HG02973 (cell line): ENCODE data around the gene LILRB2.
"Not testable (repeated sequence)": the region's sequence is repeated elsewhere in the genome, so short reads cannot be mapped to it uniquely, and the experiment has no call there.

ENCODE experiments used
- ATAC-seq: cut with Tn5 transposase; IDR thresholded peaks from one replicate; pipeline ENCODE4 v1.9.1; 2021; ENCODE audit warnings: moderate library complexity; ENCODE audit not compliant: unreplicated experiment

Gene LILRB2

DNA sequence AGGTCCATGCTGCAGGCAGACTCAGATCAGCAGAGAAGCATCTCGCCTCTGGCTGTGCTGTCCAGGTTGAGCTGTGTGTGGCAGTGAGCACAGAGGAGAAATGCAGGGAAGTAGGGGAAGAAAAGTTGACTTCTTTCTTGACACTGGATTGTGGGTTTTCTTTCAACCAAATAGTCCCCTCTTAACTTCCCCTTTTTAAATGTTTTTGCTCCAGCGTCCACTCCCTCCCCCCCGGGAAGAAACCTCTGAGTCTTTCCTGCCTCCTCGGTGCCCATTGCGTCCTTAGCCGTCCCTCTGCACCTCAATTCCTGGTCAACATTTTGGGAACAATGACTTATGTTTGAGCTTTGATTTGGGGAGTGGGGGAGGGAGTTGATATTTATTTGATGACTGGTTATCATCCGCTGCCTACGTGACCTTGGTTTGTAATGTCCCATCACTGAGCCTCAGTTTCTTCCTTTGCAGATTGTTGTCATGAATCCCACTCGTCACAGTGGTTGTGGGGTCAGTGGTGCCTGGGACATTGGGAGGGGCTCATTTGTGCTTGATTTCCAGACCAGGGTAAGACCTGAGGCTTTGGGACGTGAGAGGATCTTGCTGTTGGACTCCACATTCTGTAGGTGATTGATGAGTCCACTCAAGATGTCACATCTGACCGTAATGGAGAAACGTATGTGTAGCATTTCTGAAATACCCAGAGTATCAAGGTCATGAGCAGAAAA is at the start of gene LILRB2:
Gene LILRB2 (minus strand): TSS at position 104 of the 722 bp plus-strand sequence. CDS start 614 bp downstream, outside the sequence.
- no peak for ATAC-seq

DNA sequence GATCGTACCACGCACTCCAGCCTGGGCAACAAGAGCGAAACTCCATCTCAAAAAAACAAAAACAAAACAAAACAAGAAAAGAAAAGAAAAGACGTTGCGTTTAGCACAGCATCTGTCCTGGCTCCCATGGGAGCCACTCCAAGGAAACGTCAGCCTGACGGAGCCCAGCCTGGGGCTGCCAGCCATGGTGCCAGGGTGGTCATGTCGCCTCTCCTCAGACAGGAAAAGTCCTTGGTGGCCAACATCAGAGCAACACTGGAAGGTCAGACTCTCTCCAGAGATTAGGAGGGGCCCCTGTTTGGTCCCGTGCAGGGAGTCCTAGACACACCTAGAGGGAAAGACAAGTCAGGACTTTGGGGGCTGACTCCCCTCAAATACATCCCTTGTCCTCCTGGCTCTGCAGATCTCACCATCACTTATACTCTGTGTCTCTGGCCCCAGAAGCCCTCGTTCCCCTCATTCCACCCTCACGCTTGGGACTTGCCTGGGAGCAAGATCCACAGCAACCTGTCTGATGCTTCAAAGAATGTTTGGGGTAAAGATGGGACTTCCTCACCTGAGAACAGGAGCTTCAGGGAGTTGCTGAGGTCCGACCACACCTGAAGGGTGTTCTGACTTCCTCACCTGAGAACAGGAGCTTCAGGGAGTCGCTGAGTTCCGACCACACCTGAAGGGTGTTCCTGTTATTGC is 48.7 kb upstream of the LILRB2 start:
- ATAC-seq = no peak

DNA sequence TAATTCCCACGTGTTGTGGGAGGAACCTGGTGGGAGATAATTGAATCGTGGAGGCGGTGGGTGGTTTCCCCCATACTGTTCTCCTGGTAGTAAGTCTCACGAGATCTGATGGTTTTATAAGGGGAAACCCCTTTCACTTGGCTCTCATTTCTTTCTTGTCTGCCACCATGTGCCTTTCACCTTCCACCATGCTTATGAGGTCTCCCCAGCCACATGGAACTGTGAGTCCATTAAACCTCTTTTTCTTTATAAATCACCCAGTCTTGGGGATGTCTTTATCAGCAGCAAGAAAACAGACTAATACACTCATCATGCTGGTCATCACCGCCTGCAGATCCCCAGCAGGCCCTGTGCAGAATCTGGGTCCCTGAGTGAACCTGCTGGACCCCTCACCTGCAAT is 47.9 kb upstream of the LILRB2 start:
- not testable (repeated sequence) for ATAC-seq

DNA sequence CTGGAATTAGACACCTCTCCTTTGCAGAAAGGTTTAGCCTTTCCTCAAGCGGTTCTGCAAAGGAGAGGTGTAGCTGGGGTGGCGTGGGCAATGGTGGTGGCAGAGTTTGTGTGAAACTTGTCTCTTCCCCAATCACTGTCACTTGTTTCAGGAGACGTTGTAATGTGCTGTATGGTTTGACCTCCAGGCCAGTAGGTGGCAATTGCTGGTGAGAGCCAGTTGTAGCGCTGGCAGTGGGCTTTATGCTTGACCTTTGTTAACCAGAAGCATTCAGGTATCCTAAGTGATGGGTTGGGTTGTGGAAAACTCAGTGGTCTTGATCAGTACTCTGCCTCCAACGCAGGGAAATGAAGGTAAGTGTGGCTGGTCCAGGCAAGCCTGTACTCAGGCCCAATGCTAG is 44.7 kb upstream of the LILRB2 start:
- ATAC-seq = no peak

DNA sequence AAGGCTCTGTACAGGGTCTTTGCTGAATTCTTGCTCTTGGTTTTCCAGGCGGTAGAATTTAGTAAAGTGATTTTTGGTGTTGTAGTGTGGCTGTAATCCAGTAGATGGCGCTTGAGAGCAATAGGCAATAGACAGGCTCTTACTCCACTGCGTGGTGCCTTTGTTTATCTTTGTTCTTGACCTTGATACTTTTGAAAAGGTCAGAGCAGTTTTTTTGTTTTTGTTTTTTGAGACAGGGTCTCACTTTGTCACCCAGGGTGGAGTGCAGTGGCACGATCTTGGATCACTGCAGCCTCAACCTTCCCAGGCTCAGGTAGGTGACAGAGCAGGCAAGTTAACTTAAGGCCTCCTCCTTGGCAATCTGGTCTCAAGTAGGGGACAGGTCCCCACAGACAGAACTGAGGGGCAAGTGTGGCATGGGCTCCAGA is 44.3 kb upstream of the LILRB2 start:
- ATAC-seq = no peak

DNA sequence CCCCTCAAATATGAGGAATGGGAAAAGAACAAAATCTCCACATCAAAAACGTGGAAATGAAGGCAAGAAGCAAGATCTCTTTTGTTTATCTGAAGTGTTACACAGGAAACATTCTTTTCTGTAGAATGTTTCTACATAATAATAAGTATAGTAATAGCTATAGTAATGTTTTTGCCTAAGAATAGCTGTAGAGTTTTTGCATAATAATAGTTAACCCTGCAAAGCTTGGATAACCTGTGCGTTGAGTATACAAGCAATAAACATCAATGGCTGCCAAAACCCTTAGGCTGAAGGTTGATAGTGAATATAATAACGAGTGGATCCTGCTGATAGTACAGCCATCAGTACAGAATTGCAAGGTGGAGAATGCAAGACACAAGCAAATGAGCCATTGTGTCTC is 43.2 kb upstream of the LILRB2 start:
- no peak for ATAC-seq

DNA sequence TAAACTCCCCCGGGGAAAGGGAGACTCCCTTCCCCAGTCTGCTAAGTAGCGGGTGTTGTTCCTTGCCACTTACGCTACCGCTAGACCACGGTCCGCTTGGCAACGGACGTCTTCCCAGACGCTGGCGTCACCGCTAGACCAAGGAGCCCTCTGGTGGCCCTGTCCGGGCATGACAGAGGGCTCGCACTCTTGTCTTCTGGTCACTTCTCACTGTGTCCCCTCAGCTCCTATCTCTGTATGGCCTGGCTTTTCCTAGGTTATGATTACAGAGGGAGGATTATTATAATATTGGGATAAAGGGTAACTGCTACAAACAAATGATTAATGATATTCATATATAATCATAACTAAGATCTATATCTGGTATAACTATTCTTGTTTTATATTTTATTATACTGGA is 42.0 kb upstream of the LILRB2 start:
- ATAC-seq = not testable (repeated sequence)

DNA sequence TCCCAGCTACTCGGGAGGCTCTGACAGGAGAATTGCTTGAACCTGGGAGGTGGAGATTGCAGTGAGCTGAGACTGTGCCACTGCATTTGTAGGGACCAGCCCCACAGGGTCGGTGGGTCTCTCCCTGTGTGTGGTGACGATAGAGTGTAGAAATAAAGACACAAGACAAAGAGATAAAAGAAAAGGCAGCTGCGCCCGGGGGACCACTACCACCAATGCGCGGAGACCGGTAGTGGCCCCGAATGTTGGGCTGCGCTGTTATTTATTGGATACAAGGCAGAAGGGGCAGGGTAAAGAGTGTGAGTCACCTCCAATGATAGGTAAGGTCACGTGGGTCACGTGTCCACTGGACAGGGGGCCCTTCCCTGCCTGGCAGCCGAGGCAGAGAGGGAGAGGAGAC is 41.4 kb upstream of the LILRB2 start:
- not testable (repeated sequence) for ATAC-seq

DNA sequence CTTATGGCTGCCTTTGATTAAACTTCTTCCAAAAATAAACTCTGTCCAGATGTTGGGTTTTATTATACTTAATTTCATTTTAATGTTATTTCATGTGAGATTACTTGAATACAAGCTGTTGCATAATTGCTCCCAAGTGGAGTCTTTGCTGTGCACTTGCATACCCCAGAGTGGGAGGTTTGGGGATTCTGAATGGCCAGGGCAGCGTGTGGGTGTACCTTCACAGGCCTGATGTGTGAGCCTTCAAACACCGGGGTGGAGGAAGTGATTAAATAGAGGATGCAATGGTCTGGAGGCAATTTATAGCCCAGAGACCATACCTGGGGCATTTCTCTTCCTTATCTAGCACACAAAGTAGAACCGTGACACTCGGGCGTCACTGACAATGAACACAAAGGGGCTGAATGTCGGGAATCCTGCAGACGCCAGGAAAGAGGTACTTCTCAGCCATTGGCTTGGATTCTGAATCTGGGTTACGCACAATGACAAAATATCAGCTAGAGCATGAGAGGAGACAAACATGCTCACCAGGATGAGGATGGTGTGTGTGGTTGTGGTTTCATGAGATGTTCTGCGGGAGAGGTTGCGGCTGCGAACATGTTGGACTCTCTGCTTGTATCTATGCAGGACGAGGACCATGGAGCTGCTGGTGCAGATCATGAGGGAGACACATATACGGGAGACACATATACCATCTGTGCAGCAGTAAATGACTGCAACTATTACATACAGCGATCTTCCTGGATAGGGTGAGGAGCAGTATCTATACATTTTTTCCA is 39.2 kb upstream of the LILRB2 start:
- no peak for ATAC-seq

DNA sequence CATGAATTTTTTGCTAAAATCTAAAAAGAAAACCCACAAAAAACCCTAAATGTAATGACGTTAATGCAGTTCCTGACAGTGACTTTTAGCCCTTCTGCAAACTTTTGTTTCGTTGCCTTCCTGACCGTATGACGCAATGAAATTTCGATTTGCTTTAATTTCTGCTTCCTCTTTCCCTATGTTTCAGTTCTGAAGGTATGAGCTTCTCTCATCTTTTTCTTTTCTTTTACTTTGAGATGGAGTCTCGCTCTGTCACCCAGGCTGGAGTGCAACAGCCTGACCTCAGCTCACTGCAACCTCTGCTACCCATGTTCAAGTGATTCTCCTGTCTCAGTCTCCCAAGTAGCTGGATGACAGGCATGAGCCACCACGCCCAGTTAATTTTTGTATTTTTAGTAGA is 38.1 kb upstream of the LILRB2 start:
- ATAC-seq = no peak

DNA sequence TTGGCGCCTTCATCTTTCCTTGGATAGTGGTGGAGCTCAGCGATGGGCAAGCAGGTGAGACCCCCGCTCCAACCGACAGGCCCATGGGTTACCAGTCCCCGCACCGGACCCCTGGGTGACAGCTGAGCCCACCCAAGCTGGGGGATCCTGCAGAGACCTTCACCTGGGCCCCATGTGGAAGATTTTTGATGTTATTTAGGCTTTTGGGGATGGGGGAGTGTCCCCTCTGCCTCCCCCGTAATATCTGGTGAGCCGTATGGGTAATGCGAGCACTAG is 37.0 kb upstream of the LILRB2 start:
- ATAC-seq = no peak

DNA sequence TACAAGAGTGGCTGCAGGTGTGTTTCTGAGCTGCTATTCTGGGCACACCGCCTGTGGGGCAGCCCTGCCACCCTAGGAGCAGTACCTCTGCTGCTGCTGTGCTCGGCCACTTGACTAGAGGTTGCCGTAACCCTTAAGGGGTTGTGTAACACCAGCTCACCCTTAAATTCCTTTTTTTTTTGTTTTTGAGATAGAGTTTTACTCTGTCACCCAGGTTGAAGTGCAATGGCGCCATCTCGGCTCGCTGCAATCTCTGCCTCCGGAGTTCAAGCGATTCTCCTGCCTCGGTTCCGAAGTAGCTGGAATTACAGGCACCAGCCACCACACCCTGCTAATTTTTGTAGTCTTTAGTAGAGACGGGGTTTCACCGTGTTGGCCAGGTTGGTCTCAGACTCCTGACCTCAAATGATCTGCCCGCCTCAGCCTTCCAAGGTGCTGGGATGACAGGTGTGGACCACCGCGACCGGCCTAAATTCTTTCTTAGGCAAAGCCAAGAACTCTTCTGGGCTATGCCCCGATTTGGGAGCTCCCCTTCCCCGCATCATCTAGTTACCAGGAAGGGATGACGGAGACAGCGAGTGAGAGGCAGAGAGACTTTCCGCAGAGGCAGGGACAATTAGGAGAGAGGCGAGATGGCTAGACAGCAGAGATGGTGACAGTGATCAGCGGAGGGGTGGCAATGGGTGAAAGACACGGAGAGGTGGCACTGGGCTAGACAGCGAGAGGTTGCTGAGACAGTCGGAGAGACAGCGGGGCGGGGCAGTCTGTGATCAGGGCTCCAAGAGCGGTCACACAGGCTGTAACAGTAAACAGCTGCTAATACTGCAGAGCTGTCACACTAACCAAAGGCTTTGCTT is 36.4 kb upstream of the LILRB2 start:
- ATAC-seq = no peak

DNA sequence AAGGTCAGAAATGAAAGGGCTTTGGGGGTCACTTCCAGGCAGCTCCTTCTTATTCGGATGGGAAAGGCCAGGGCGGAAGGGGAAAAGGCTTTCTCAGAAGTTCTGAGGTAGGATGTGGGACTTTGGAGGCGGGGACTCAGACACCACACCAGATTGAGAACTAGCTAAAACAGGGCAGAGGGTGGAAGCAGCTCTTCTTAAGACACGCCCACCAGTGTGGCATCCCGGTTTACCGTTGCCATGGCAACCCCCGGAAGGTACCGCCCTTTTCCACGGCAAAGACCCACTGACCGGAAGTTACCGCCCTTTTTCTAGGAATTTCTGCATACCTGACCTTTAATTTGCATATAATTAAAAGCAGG is 35.8 kb upstream of the LILRB2 start:
- no peak for ATAC-seq

DNA sequence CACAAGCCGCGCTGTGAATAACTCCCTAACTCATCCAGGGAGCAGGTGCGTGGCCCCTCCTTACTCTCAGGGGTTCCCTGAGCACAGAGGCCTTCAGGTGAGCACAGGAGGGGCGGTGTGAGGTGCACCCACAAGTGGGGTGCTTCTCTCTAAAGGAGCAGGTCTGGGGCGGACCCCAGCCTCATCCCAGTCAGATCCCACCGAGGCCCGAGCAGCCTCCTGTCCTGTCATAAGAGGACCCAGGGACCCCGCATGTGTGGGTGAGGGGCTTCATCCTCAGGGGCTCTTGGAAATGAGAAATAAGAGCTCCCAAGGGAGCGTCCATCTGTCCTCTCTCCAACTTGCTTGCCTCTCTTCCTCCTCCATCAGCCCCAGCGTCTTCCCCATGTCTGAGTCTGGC is 35.0 kb upstream of the LILRB2 start:
- no peak for ATAC-seq

DNA sequence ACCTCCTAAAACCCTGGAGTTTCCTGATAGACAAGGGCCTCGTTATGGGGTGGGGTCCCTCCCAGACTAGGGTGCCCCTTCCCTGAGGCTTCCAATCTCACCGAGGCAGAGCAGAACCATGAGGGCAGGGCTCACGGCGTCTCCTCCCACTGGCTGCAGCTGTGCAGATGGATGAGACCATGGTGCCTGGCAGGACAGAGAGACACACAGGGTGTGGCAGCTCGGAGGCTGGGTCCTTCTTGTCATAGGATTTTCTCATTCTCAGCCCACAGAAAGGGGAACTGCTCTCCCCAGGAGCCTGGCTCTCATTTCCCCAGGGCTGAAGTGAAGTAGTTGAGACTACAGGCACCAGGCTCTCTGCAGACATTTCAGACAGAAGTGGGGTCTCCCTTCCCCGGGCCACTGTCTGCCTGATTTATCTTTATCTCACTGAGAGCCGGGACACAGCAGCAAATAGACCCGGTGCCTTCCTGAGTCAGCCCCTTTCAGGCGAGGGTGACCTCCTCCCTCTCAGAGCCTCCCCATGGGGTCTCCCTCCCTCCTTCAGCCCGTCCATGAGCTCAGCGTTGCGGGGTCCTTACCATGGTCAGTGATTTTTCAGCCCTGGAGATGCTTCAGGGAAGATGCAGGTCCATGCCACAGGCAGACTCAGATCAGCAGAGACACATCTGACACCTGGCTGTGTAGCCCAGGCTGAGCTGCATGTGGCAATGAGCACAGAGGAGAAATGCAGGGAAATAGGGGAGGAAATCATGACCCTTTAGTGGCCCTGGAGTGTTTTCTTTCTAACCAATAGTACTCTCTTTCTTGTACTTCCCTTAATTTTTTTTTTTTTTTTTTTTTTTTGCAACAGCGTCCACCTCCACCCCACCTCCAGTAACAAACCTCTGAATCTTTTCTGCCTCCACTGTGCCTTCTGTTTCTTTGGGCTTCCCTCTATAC is 31.8 kb upstream of the LILRB2 start, which contains the start of gene LILRA5:
Gene LILRA5 (minus strand): TSS at position 731 of the 942 bp plus-strand sequence. CDS start 147 bp downstream, at position 584.
- no peak for ATAC-seq

DNA sequence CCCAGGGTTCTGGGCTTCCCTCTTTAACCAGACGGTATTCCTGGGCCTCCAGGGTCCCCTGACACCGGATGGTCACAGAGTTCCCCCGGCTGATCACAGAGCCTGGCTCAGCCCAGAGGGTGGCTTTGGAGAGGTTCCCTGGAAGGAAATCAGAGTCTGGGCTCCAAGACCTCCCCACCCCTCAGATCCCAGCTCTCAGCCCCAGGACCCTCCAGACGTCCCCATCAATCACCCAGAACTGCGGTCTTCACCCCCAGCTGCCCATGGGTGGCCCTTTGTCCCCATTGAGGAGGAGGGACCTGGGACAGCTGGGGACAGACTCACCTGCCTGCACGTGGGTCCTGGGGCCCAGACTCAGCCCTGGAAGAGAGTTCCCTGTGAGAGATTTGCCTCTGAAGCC is 31.1 kb upstream of the LILRB2 start:
- no peak for ATAC-seq

DNA sequence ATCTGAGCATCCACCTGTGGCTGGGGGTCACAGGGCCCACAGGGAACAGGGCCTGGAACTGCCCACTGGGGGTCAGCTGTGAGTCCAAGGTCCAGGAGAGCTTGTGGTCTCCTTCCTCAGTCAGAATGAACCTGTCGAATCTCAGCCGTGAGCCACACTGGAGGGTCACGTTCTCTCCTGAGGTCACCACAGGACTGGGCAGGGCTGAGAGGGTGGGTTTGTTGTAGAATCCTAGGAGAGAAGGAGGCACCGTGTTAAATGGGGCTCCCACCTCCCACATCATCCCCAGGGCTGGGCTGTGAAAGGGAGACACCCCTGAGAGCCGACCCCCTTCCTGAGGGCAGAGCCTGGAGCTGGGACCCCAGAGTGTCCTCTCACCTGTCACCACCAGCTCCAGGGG is 30.6 kb upstream of the LILRB2 start:
- no peak for ATAC-seq

DNA sequence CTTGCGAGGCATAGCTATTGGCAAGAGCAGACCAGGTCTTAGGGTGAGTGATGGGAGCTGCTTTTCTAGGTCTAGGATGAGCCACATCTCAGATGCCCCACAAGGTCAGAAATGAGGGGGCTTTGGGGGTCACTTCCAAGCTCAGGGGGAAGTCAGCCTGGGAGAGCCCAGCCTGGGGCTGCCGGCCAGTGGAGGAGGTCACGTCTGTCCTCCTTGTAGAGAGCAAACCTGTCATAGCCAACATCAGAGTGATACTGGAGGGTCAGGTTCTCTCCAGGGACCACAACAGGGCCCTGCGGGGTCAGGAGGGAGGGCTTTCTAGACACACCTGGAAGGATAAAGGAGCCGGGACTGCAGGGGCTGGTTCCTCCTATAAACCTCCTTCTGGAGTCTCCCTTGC is 29.6 kb upstream of the LILRB2 start:
- no peak for ATAC-seq

DNA sequence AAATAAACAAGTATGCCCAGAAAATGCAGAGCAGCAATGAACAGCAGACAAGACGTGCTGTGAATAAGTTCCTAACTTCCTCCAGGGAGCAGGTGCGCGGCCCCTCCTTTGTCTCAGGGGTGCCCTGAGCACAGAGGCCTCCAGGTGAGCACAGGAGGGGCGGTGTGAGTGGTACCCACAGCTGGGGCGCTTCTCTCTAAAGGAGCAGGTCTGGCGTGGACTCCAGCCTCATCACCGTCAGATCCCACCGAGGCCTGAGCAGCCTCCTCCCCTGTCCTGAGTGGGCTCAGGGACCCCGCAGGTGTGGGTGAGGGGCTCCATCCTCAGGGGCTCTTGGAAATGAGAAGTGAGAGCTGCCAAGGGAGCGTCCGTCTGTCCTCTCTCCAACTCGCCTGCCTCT is 28.9 kb upstream of the LILRB2 start:
- ATAC-seq = no peak
